Measurements from ENCODE around the gene TRAK1.

GRCh38 chr3:42188376-42188775 is 97.2 kb downstream of the TRAK1 start:
- TF ChIP-seq CTCF (conservative IDR thresholded peaks at IDR 0.05; ENCODE audit: low read length) (no peak), EZH2phosphoT487 (IDR thresholded peaks at IDR 0.05; ENCODE audit: borderline replicate concordance, low read depth, low read length) (no peak)

All from OCI-LY7 (cell line).